GM12865 (cell line): ENCODE data around the gene ABCC9.

Experiments
- DNase-seq: peaks from one replicate; pipeline ENCODE4 v3.0.0; 2010; ENCODE audit warnings: low read depth
- H3K4me3 ChIP-seq: 2 replicates; pipeline ENCODE4 v1.5.1; 2011; ENCODE audit warnings: mild to moderate bottlenecking, low read depth, low read length, control low read depth
- CTCF ChIP-seq: IDR thresholded peaks from 2 replicates; pipeline ENCODE4 v1.5.1; 2011; ENCODE audit warnings: low read length, control low read depth, low read depth, inconsistent platforms; ENCODE audit not compliant: insufficient read depth; ENCODE audit errors: missing control alignments

Gene ABCC9

GRCh38 chr12:21962236-21962635 is 21.0 kb upstream of the ABCC9 start:
- DNase-seq = no peak
- TF ChIP-seq CTCF = no peak
- H3K4me3 ChIP-seq = no peak overlapping the region

GRCh38 chr12:21950649-21951048 is 9.4 kb upstream of the ABCC9 start:
- no peak for DNase-seq
- no peak for TF ChIP-seq CTCF
- H3K4me3 ChIP-seq = no peak overlapping the region

GRCh38 chr12:21949036-21949435 is 7.8 kb upstream of the ABCC9 start:
- H3K4me3 ChIP-seq = no peak overlapping the region
- TF ChIP-seq CTCF = no peak
- no peak for DNase-seq

- no peak overlapping the region for H3K4me3 ChIP-seq
- no peak for TF ChIP-seq CTCF
- no peak for DNase-seq
Measured at GRCh38 chr12:21946983-21947382, 5.8 kb upstream of the ABCC9 start.

- H3K4me3 ChIP-seq = no peak overlapping the region
- TF ChIP-seq CTCF = no peak
- no peak for DNase-seq
Measured at GRCh38 chr12:21945002-21945401, 3.8 kb upstream of the ABCC9 start.

GRCh38 chr12:21942377-21942703 is 1.1 kb upstream of the ABCC9 start:
- DNase-seq = no peak
- H3K4me3 ChIP-seq = no peak overlapping the region
- no peak for TF ChIP-seq CTCF

- no peak for DNase-seq
- TF ChIP-seq CTCF = no peak
- H3K4me3 ChIP-seq = no peak overlapping the region
Measured at GRCh38 chr12:21941506-21942376, 515 bp upstream of the ABCC9 start.
